Measurements from ENCODE around the gene CHST11. TPM values are rescaled to one million over a fixed set of nuclear protein-coding genes. Genes with fewer than 3 reads are reported as not detected.

Gene CHST11
- total RNA-seq, 5 donors from 2014 or later (not counting 1 experiment from before 2014, with no cell fraction given) = 49.8 to 78.3 (median 63.7) TPM

- ChIA-PET CTCF (no interaction called here), POLR2A (no interaction called here)
- H3K27ac Mint-ChIP-seq = no peak overlapping the region
- peaks cover 3 to 10% of the 10 kb centered on the region in 2 donors for H3K27me3 Mint-ChIP-seq
- no peak overlapping the region for H3K27ac ChIP-seq (ENCODE audit: low read length)
- ATAC-seq (replicated peaks in 1 of 4) = no peak
- WGBS (ENCODE audit: insufficient coverage) = 79% methylated on average over 2 of the region's 4 CpGs
- H3K4me3 Mint-ChIP-seq = no peak overlapping the region
- peaks cover 5 to 7% (median 6%) of the 10 kb centered on the region in 3 donors for H3K4me1 Mint-ChIP-seq
- no peak for DNase-seq
- H3K36me3 ChIP-seq (ENCODE audit: control insufficient read depth in 2 of 2, extremely low read depth in 1 of 2, insufficient read depth in 1 of 2, low read length in 1 of 2) = no peaks in the 10 kb centered on the region
- H3K4me3 ChIP-seq (ENCODE audit: control insufficient read depth in 1 of 2, extremely low read depth in 1 of 2, low read length in 1 of 2) = no peak overlapping the region
- no peaks in the 10 kb centered on the region for H3K36me3 Mint-ChIP-seq
- no peaks in the 10 kb centered on the region for H3K9me3 Mint-ChIP-seq
- no peaks in the 10 kb centered on the region for H3K27me3 ChIP-seq (replicated peaks in 1 of 2; ENCODE audit: control insufficient read depth in 2 of 2, extremely low read depth in 1 of 2, insufficient read depth in 2 of 2, low read length in 1 of 2)
- H3K4me1 ChIP-seq (ENCODE audit: control insufficient read depth in 1 of 2, extremely low read depth in 1 of 2, insufficient read depth in 2 of 2, low read length in 2 of 2) = no peaks in the 10 kb centered on the region
- no peaks in the 10 kb centered on the region for H3K9me3 ChIP-seq
Measured at GRCh38 chr12:104435175-104435574, 21.6 kb upstream of the CHST11 start.

- Mint-ChIP-seq H3K4me3 (no peak overlapping the region), H3K4me1 (peaks cover 5 to 7% (median 6%) of the 10 kb centered on the region in 3 donors), H3K27me3 (peaks cover 3 to 10% of the 10 kb centered on the region in 2 donors), H3K27ac (no peak overlapping the region), H3K9me3 (no peaks in the 10 kb centered on the region), H3K36me3 (no peaks in the 10 kb centered on the region)
- Histone ChIP-seq H3K4me1 (ENCODE audit: control insufficient read depth in 1 of 2, extremely low read depth in 1 of 2, insufficient read depth in 2 of 2, low read length in 2 of 2) (no peaks in the 10 kb centered on the region), H3K27ac (ENCODE audit: low read length) (no peak overlapping the region), H3K27me3 (replicated peaks in 1 of 2; ENCODE audit: control insufficient read depth in 2 of 2, extremely low read depth in 1 of 2, insufficient read depth in 2 of 2, low read length in 1 of 2) (no peaks in the 10 kb centered on the region), H3K36me3 (ENCODE audit: control insufficient read depth in 2 of 2, extremely low read depth in 1 of 2, insufficient read depth in 1 of 2, low read length in 1 of 2) (no peaks in the 10 kb centered on the region), H3K9me3 (no peaks in the 10 kb centered on the region), H3K4me3 (ENCODE audit: control insufficient read depth in 1 of 2, extremely low read depth in 1 of 2, low read length in 1 of 2) (no peak overlapping the region)
- POLR2A ChIA-PET = interaction anchor here in 1 of 2 donors (0.5 kb wide), 1 partner anchor 30 kb away, joined by 3 read pairs; no protein-coding TSS in a partner anchor
- 100% methylated on average over 2 of the region's 3 CpGs for WGBS (ENCODE audit: insufficient coverage)
- CTCF ChIA-PET = no interaction called here
- ATAC-seq (replicated peaks in 1 of 4) = no peak
- no peak for DNase-seq
Measured at GRCh38 chr12:104435765-104436164, 21.0 kb upstream of the CHST11 start.

GRCh38 chr12:104436790-104437189 lies 20.0 kb upstream of the CHST11 start:
- Histone ChIP-seq H3K27me3 (replicated peaks in 1 of 2; ENCODE audit: control insufficient read depth in 2 of 2, extremely low read depth in 1 of 2, insufficient read depth in 2 of 2, low read length in 1 of 2) (no peaks in the 10 kb centered on the region), H3K27ac (ENCODE audit: low read length) (no peak overlapping the region), H3K4me3 (ENCODE audit: control insufficient read depth in 1 of 2, extremely low read depth in 1 of 2, low read length in 1 of 2) (no peak overlapping the region), H3K9me3 (no peaks in the 10 kb centered on the region), H3K36me3 (ENCODE audit: control insufficient read depth in 2 of 2, extremely low read depth in 1 of 2, insufficient read depth in 1 of 2, low read length in 1 of 2) (no peaks in the 10 kb centered on the region), H3K4me1 (ENCODE audit: control insufficient read depth in 1 of 2, extremely low read depth in 1 of 2, insufficient read depth in 2 of 2, low read length in 2 of 2) (no peaks in the 10 kb centered on the region)
- Mint-ChIP-seq H3K27ac (no peak overlapping the region), H3K4me1 (peaks cover 5 to 7% (median 6%) of the 10 kb centered on the region in 3 donors), H3K9me3 (no peaks in the 10 kb centered on the region), H3K27me3 (peaks cover 3 to 10% of the 10 kb centered on the region in 2 donors), H3K36me3 (no peaks in the 10 kb centered on the region), H3K4me3 (no peak overlapping the region)
- DNase-seq (no peak), ATAC-seq (replicated peaks in 1 of 4) (no peak)
- 91% methylated on average over 4 of the region's 8 CpGs for WGBS (ENCODE audit: insufficient coverage)
- POLR2A ChIA-PET = interaction anchor here in 1 of 2 donors (0.6 kb wide), 1 partner anchor 17 kb away, joined by 4 read pairs; no protein-coding TSS in a partner anchor
- CTCF ChIA-PET = no interaction called here

GRCh38 chr12:104438134-104438533 lies 18.6 kb upstream of the CHST11 start:
- peak in 1 of 4 experiments; percentile 32 for ATAC-seq (replicated peaks in 1 of 4)
- H3K4me1 Mint-ChIP-seq = peaks cover 5 to 7% (median 6%) of the 10 kb centered on the region in 3 donors
- H3K4me3 Mint-ChIP-seq = no peak overlapping the region
- Histone ChIP-seq H3K27me3 (replicated peaks in 1 of 2; ENCODE audit: control insufficient read depth in 2 of 2, extremely low read depth in 1 of 2, insufficient read depth in 2 of 2, low read length in 1 of 2) (no peaks in the 10 kb centered on the region), H3K4me3 (ENCODE audit: control insufficient read depth in 1 of 2, extremely low read depth in 1 of 2, low read length in 1 of 2) (no peak overlapping the region), H3K27ac (ENCODE audit: low read length) (no peak overlapping the region), H3K9me3 (no peaks in the 10 kb centered on the region), H3K36me3 (ENCODE audit: control insufficient read depth in 2 of 2, extremely low read depth in 1 of 2, insufficient read depth in 1 of 2, low read length in 1 of 2) (no peaks in the 10 kb centered on the region), H3K4me1 (ENCODE audit: control insufficient read depth in 1 of 2, extremely low read depth in 1 of 2, insufficient read depth in 2 of 2, low read length in 2 of 2) (no peaks in the 10 kb centered on the region)
- H3K9me3 Mint-ChIP-seq = no peaks in the 10 kb centered on the region
- peaks cover 3% of the 10 kb centered on the region in 2 donors for H3K27me3 Mint-ChIP-seq
- no peak for DNase-seq
- POLR2A ChIA-PET = no interaction called here
- no peaks in the 10 kb centered on the region for H3K36me3 Mint-ChIP-seq
- 67% methylated on average over 1 of the region's 3 CpGs for WGBS (ENCODE audit: insufficient coverage)
- CTCF ChIA-PET = no interaction called here
- H3K27ac Mint-ChIP-seq = no peak overlapping the region

GRCh38 chr12:104439137-104439536 lies 17.6 kb upstream of the CHST11 start:
- H3K36me3 ChIP-seq (ENCODE audit: control insufficient read depth in 2 of 2, extremely low read depth in 1 of 2, insufficient read depth in 1 of 2, low read length in 1 of 2) = no peaks in the 10 kb centered on the region
- Mint-ChIP-seq H3K36me3 (no peaks in the 10 kb centered on the region), H3K9me3 (no peaks in the 10 kb centered on the region), H3K27me3 (peaks cover 3% of the 10 kb centered on the region in 2 donors), H3K4me3 (no peak overlapping the region), H3K4me1 (peaks cover 5 to 7% (median 6%) of the 10 kb centered on the region in 3 donors), H3K27ac (no peak overlapping the region)
- WGBS (ENCODE audit: insufficient coverage) = 90% methylated on average over 10 of the region's 12 CpGs
- H3K4me3 ChIP-seq (ENCODE audit: control insufficient read depth in 1 of 2, extremely low read depth in 1 of 2, low read length in 1 of 2) = no peak overlapping the region
- H3K9me3 ChIP-seq = no peaks in the 10 kb centered on the region
- H3K27me3 ChIP-seq (replicated peaks in 1 of 2; ENCODE audit: control insufficient read depth in 2 of 2, extremely low read depth in 1 of 2, insufficient read depth in 2 of 2, low read length in 1 of 2) = no peaks in the 10 kb centered on the region
- no peaks in the 10 kb centered on the region for H3K4me1 ChIP-seq (ENCODE audit: control insufficient read depth in 1 of 2, extremely low read depth in 1 of 2, insufficient read depth in 2 of 2, low read length in 2 of 2)
- ChIA-PET CTCF (no interaction called here), POLR2A (no interaction called here)
- no peak for DNase-seq
- ATAC-seq (replicated peaks in 1 of 4) = no peak
- no peak overlapping the region for H3K27ac ChIP-seq (ENCODE audit: low read length)

GRCh38 chr12:104443008-104443407 lies 13.7 kb upstream of the CHST11 start:
- WGBS (ENCODE audit: insufficient coverage) = no CpG with 5 or more reads among the region's 1 CpG

More at GRCh38 chr12:104443008-104443407, 13.7 kb upstream of the CHST11 start:
- Histone ChIP-seq H3K27me3 (replicated peaks in 1 of 2; ENCODE audit: control insufficient read depth in 2 of 2, extremely low read depth in 1 of 2, insufficient read depth in 2 of 2, low read length in 1 of 2) (no peaks in the 10 kb centered on the region), H3K27ac (ENCODE audit: low read length) (no peak overlapping the region), H3K36me3 (ENCODE audit: control insufficient read depth in 2 of 2, extremely low read depth in 1 of 2, insufficient read depth in 1 of 2, low read length in 1 of 2) (no peaks in the 10 kb centered on the region), H3K4me1 (ENCODE audit: control insufficient read depth in 1 of 2, extremely low read depth in 1 of 2, insufficient read depth in 2 of 2, low read length in 2 of 2) (no peaks in the 10 kb centered on the region), H3K9me3 (no peaks in the 10 kb centered on the region), H3K4me3 (ENCODE audit: control insufficient read depth in 1 of 2, extremely low read depth in 1 of 2, low read length in 1 of 2) (no peak overlapping the region)
- no peak for ATAC-seq (replicated peaks in 1 of 4)
- H3K9me3 Mint-ChIP-seq = no peaks in the 10 kb centered on the region
- CTCF ChIA-PET = no interaction called here
- no peak overlapping the region for H3K27ac Mint-ChIP-seq
- H3K4me3 Mint-ChIP-seq = no peak overlapping the region
- no peak for DNase-seq
- no peaks in the 10 kb centered on the region for H3K27me3 Mint-ChIP-seq
- H3K36me3 Mint-ChIP-seq = no peaks in the 10 kb centered on the region
- POLR2A ChIA-PET = no interaction called here
- peaks cover 0 to under 1% (median under 1%) of the 10 kb centered on the region in 3 donors for H3K4me1 Mint-ChIP-seq

Data from T-cell (primary cell).